DOHH2 (cell line): ENCODE data around the gene TKT.

Experiments used
- H3F3A ChIP-seq: fragments of 200-600 bp; sonication (generic), shearing (Covaris generic); 2 replicates; pipeline ENCODE4 v1.6.0; 2016; ENCODE audit warnings: antibody characterized with exemption, mild to moderate bottlenecking; ENCODE audit not compliant: control insufficient read depth, insufficient read depth
- H3K27ac ChIP-seq: fragments of 200-600 bp; sonication (generic); 2 replicates; pipeline ENCODE4 v1.5.1; 2014; ENCODE audit warnings: low read depth, mild to moderate bottlenecking, low read length, moderate library complexity
- H3K27me3 ChIP-seq: fragments of 200-600 bp; sonication (generic); 2 replicates; pipeline ENCODE4 v1.6.1; 2014; ENCODE audit warnings: mild to moderate bottlenecking, low read length, mixed read lengths; ENCODE audit not compliant: control insufficient read depth
- H3K36me3 ChIP-seq: fragments of 200-600 bp; sonication (generic); 2 replicates; pipeline ENCODE4 v1.6.1; 2014; ENCODE audit warnings: mild to moderate bottlenecking, low read length, moderate library complexity, mixed read lengths; ENCODE audit not compliant: control insufficient read depth
- H3K4me1 ChIP-seq: fragments of 200-600 bp; sonication (generic); 2 replicates; pipeline ENCODE4 v1.6.1; 2014; ENCODE audit warnings: mild to moderate bottlenecking, low read length, mixed read lengths; ENCODE audit not compliant: control insufficient read depth
- H3K4me2 ChIP-seq: fragments of 200-600 bp; sonication (generic); 2 replicates; pipeline ENCODE4 v1.6.0; 2014; ENCODE audit warnings: mild to moderate bottlenecking, low read length, moderate library complexity
- H3K4me3 ChIP-seq: fragments of 200-600 bp; sonication (generic); 2 replicates; pipeline ENCODE4 v1.5.1; 2014; ENCODE audit warnings: mild to moderate bottlenecking, low read length, mixed read lengths
- H3K79me2 ChIP-seq: fragments of 200-600 bp; sonication (generic); 2 replicates; pipeline ENCODE4 v1.6.1; 2014; ENCODE audit warnings: mild to moderate bottlenecking, low read length, mixed read lengths; ENCODE audit not compliant: control insufficient read depth
- H3K9me2 ChIP-seq: fragments of 200-600 bp; sonication (generic); replicated peaks from 2 replicates; pipeline ENCODE4 v1.6.1; 2014; ENCODE audit warnings: mild to moderate bottlenecking, low read length, mixed read lengths; ENCODE audit not compliant: control insufficient read depth
- H3K9me3 ChIP-seq: fragments of 200-600 bp; sonication (generic); 2 replicates; pipeline ENCODE4 v1.6.1; 2014; ENCODE audit warnings: antibody characterized with exemption, low read length, mixed read lengths; ENCODE audit not compliant: control insufficient read depth, insufficient read depth
- H4K20me1 ChIP-seq: fragments of 200-600 bp; sonication (generic); 2 replicates; pipeline ENCODE4 v1.6.0; 2014; ENCODE audit warnings: low read depth, mild to moderate bottlenecking, antibody characterized with exemption, low read length, moderate library complexity; ENCODE audit not compliant: control insufficient read depth, insufficient read depth
- CTCF ChIP-seq: fragments of 200-600 bp; sonication (generic); IDR thresholded peaks from one replicate; pipeline ENCODE4 v1.5.1; 2014; ENCODE audit warnings: antibody characterized with exemption, mild to moderate bottlenecking, low read depth, low read length; ENCODE audit not compliant: poor library complexity, severe bottlenecking
- EZH2phosphoT487 ChIP-seq: fragments of 200-600 bp; sonication (generic); IDR thresholded peaks from 2 replicates; pipeline ENCODE4 v1.6.1; 2017; ENCODE audit warnings: borderline replicate concordance, mild to moderate bottlenecking, antibody characterized with exemption, low read length, moderate library complexity, mixed read lengths

Gene TKT

DNA sequence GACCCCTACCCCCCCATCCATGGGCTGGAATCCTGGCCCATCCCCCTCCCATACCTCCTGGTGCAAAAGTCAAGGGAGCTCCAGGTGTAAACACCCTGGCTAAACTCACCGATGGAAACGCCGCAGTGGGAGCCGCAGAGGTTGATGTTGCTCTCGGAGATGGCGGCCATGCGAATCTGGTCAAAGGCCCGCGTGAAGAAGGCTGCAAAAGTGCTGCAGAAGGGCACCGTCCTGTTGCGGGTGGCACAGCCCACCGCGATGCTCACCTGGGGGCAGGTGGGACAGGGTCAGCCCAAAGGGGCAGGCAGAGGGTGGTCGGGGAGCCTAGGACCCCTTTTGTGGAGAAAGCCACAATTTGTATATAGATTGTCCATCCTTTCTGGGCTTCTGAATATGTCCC is 26.7 kb downstream of the TKT start:
- H3F3A ChIP-seq = peaks cover 20% of the 10 kb centered on the region; the same call in 1 of the 2 replicates

GRCh38 chr3:53227993-53228885 is 27.6 kb downstream of the TKT start:
- no peaks in the 10 kb centered on the region for H3K9me2 ChIP-seq
- H3K27me3 ChIP-seq = no peaks in the 10 kb centered on the region
- H3K4me1 ChIP-seq = no peaks in the 10 kb centered on the region
- H4K20me1 ChIP-seq = no peaks in the 10 kb centered on the region
- TF ChIP-seq EZH2phosphoT487 (no peak), CTCF (no peak)
- H3K4me3 ChIP-seq = no peak overlapping the region
- H3K27ac ChIP-seq = no peak overlapping the region
- H3F3A ChIP-seq = peaks cover 22% of the 10 kb centered on the region
- H3K79me2 ChIP-seq = no peaks in the 10 kb centered on the region
- H3K9me3 ChIP-seq = no peaks in the 10 kb centered on the region
- H3K36me3 ChIP-seq = peaks cover 100% of the 10 kb centered on the region
- H3K4me2 ChIP-seq = no peak overlapping the region

More for the DNA sequence above, 26.7 kb downstream of the TKT start:
- no peak for TF ChIP-seq CTCF
- TF ChIP-seq EZH2phosphoT487 = no peak
- H3K36me3 ChIP-seq = peaks cover 100% of the 10 kb centered on the region
- H3K27me3 ChIP-seq = no peaks in the 10 kb centered on the region
- H3K79me2 ChIP-seq = no peaks in the 10 kb centered on the region
- H3K9me2 ChIP-seq = no peaks in the 10 kb centered on the region
- no peaks in the 10 kb centered on the region for H3K4me1 ChIP-seq
- H3K9me3 ChIP-seq = no peaks in the 10 kb centered on the region
- H4K20me1 ChIP-seq = no peaks in the 10 kb centered on the region
- H3K27ac ChIP-seq = no peak overlapping the region
- no peak overlapping the region for H3K4me3 ChIP-seq
- H3K4me2 ChIP-seq = no peak overlapping the region

DNA sequence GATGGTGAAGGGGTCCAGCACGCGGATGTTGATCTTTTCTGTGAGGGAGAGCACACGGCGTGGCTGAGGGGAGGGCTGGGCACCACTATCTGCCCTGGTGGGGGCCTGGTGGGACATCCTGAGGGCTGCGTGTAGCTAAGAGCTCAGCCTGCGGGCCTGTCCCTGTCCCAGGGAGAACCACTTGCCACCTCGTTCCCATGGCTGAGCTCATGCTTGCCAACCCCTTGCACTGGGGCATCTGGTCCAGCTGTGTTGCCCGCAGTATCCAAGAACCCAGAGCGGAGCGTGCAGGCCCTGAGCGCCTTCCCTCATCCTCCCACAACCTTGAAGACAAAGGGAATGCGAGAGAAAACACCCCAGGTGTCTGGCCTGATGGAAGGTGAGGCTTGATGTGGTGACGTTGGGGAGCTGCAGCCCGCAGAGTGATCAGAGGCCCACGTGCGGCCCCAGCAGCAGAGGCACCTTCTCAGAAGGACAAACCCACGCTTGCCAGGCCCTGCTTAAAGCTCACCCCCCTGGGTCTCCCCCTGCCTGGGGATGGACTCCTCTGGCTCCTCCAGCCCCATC is 28.9 kb downstream of the TKT start:
- H3K9me2 ChIP-seq = no peaks in the 10 kb centered on the region
- H3K79me2 ChIP-seq = no peaks in the 10 kb centered on the region
- H3K9me3 ChIP-seq = no peaks in the 10 kb centered on the region
- H3K27me3 ChIP-seq = no peaks in the 10 kb centered on the region
- peaks cover 95% of the 10 kb centered on the region for H3K36me3 ChIP-seq
- H3F3A ChIP-seq = peaks cover 22% of the 10 kb centered on the region
- H4K20me1 ChIP-seq = no peaks in the 10 kb centered on the region
- TF ChIP-seq EZH2phosphoT487 = no peak
- H3K4me1 ChIP-seq = no peaks in the 10 kb centered on the region
- H3K4me2 ChIP-seq = no peak overlapping the region
- H3K27ac ChIP-seq = no peak overlapping the region
- H3K4me3 ChIP-seq = no peak overlapping the region
